Measurements from ENCODE around the gene AMOTL1. TPM values are rescaled to one million over a fixed set of nuclear protein-coding genes. Genes with fewer than 3 reads are reported as not detected.

The AMOTL1 gene
- total and polyA plus RNA-seq, 8 donors, result 5.0 to 46.3 (median 14.8) TPM

DNA sequence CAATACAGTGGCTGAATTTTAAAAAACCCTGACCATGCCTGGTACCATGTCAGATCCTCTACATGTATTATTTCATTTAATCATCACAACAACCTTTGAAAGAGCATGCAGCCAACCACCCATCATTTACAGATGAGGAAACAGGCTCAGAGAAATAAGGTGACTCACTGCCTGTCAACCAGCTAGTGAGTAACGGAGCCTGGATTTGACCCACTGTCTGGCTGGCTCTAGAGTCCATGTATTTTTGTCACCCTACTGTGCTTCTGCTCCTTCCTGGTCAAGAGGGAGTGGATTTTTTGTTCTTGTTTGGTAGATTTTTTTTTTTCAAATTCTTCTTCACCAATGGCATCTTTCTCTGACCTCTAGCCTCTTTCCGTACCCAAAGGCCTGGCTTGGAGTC, 127.8 kb downstream of the AMOTL1 start:
- intact Hi-C loops (cut with DNase I; ENCODE audit: low total_unique reads), result loop anchor here (5.0 kb wide), 1 partner anchor 109 kb away; no protein-coding TSS in a partner anchor
- Histone ChIP-seq H3K4me3 (no peak overlapping the region), H3K36me3 (peaks cover 0 to 9% (median 3%) of the 10 kb centered on the region in 4 donors), H3K9me3 (peaks cover 0 to 11% (median 3%) of the 10 kb centered on the region in 4 donors), H3K27me3 (no peaks in the 10 kb centered on the region), H3K4me1 (no peaks in the 10 kb centered on the region), H3K27ac (no peak overlapping the region)
- 81 to 95% (median 84%) methylated on average over 2 of the region's 2 CpGs for WGBS, 5 donors
- no peak for DNase-seq
- TF ChIP-seq POLR2AphosphoS5 (IDR thresholded peaks at IDR 0.05), result no peak
- TF ChIP-seq, protein P1, sequence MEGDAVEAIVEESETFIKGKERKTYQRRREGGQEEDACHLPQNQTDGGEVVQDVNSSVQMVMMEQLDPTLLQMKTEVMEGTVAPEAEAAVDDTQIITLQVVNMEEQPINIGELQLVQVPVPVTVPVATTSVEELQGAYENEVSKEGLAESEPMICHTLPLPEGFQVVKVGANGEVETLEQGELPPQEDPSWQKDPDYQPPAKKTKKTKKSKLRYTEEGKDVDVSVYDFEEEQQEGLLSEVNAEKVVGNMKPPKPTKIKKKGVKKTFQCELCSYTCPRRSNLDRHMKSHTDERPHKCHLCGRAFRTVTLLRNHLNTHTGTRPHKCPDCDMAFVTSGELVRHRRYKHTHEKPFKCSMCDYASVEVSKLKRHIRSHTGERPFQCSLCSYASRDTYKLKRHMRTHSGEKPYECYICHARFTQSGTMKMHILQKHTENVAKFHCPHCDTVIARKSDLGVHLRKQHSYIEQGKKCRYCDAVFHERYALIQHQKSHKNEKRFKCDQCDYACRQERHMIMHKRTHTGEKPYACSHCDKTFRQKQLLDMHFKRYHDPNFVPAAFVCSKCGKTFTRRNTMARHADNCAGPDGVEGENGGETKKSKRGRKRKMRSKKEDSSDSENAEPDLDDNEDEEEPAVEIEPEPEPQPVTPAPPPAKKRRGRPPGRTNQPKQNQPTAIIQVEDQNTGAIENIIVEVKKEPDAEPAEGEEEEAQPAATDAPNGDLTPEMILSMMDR (IDR thresholded peaks at IDR 0.05), result no peak
- TF ChIP-seq EP300 (IDR thresholded peaks at IDR 0.05), result no peak
- no peak for TF ChIP-seq POLR2A (IDR thresholded peaks at IDR 0.05)

DNA sequence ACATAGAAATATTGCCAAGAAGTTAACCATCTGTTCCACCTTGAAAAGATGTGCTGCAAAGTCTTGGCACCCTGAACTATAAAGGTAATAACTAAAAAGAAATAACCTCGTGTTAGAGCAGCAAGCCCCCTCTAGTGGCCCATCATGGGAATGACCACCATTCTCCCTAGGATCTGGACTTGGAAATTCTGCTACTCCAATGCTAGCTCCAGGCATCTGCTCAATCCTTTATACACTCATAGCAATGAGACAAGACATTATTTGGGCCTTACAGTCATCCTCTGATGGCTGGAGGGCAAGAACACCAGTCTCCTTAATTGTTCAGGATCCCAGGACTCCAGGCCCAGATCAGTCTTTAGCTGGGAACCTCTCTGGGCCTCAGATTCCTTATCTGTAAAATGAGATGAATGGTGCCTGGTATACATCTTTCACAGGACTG, 129.2 kb downstream of the AMOTL1 start:
- 0% methylated on average over 1 of the region's 1 CpG for WGBS, 5 donors
- TF ChIP-seq, protein P1 (IDR thresholded peaks at IDR 0.05), result peak in 5 of 7 experiments; percentile 56 to 89 (median 86)
- no peak for TF ChIP-seq EP300 (IDR thresholded peaks at IDR 0.05)

DNA sequence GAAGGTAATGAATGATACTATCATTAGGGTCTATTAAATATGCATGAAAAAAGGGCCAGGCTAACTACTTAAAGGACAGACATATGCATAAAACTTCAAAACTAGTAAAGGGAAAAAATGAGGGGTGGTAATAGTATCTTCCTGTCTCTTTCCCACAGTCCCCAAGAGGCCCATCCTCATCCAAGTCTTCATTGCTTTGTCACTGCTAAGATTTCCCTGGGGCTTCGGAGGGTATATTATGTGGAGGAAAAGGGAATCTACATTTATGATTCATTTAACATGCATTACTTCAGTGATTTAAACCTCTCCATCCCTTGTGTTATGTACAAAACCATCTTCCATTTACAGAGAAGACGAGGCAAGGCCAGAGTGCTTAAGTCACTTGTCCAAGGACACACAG, 139.1 kb downstream of the AMOTL1 start:
- intact Hi-C loops (cut with DNase I; ENCODE audit: low total_unique reads), result no loop called here
- WGBS, 5 donors, result 46 to 50% (median 48%) methylated on average over 2 of the region's 2 CpGs
- no peak overlapping the region for H3K4me3 ChIP-seq
- DNase-seq, result no peak
- no peak overlapping the region for H3K27ac ChIP-seq
- no peaks in the 10 kb centered on the region for H3K9me3 ChIP-seq
- no peaks in the 10 kb centered on the region for H3K4me1 ChIP-seq
- no peaks in the 10 kb centered on the region for H3K27me3 ChIP-seq
- no peak for TF ChIP-seq EP300 (IDR thresholded peaks at IDR 0.05)
- peaks cover 0 to 7% (median 0%) of the 10 kb centered on the region in 4 donors for H3K36me3 ChIP-seq

More for the DNA sequence above, 129.2 kb downstream of the AMOTL1 start:
- intact Hi-C loops (cut with DNase I; ENCODE audit: low total_unique reads), result loop anchor here (5.0 kb wide), 1 partner anchor 110 kb away; no protein-coding TSS in a partner anchor
- peak; percentile 67 to 77 for DNase-seq
- Histone ChIP-seq H3K4me1 (no peaks in the 10 kb centered on the region), H3K27ac (no peak overlapping the region), H3K4me3 (no peak overlapping the region), H3K9me3 (peaks cover 0 to 11% (median 3%) of the 10 kb centered on the region in 4 donors), H3K27me3 (no peaks in the 10 kb centered on the region), H3K36me3 (peaks cover 0 to 9% (median 3%) of the 10 kb centered on the region in 4 donors)

DNA sequence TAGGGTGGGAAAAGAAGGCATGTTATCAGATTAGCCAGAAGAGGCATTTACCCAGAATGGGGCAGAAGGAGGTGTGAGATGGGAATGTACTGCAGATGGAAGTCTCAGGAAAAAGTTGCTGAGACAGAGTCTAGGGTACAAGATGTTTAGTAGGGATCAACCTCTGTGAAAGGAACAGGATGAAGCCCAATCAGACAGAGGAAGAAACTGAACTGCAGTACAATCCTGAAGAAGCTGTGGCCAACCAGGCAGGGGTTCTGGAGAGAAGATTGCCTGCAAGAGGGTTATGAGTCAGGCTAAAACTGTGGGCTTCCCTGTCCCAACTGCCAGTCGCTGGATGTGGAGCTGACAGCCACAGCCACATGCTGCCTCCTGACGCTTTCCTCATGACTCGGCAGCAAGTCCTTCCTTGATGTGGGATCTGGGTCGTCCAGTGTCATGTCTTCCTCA, 141.2 kb downstream of the AMOTL1 start:
- Histone ChIP-seq H3K36me3 (peaks cover 0 to 7% (median 0%) of the 10 kb centered on the region in 4 donors), H3K9me3 (no peaks in the 10 kb centered on the region), H3K27me3 (no peaks in the 10 kb centered on the region), H3K27ac (no peak overlapping the region), H3K4me3 (no peak overlapping the region), H3K4me1 (no peaks in the 10 kb centered on the region)
- WGBS, 5 donors, result 79 to 92% (median 85%) methylated on average over 4 of the region's 4 CpGs
- intact Hi-C loops (cut with DNase I; ENCODE audit: low total_unique reads), result no loop called here
- no peak for DNase-seq
- no peak for TF ChIP-seq EP300 (IDR thresholded peaks at IDR 0.05)
- no peak for TF ChIP-seq POLR2A (IDR thresholded peaks at IDR 0.05)
- TF ChIP-seq, protein P1 (IDR thresholded peaks at IDR 0.05), result no peak
- no peak for TF ChIP-seq POLR2AphosphoS5 (IDR thresholded peaks at IDR 0.05)

DNA sequence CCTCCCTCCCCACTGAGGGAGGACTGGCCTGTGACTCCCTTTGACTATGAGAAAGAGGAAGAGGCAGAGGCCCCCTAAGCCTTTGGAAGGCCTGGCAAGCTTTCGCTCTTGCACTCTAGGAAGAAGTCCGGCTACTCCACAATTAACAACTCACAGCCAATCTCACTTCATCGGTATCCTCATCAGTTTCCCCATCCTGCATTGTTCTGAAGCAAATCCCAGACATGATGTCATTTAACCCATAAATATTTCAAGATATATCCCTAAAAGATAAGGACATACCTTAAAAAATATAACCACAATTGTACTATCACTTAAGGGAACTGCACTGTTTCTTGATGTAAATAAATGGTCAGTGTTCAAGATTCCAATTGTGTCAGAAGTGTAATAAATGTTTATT, 142.1 kb downstream of the AMOTL1 start:
- TF ChIP-seq, protein P1 (IDR thresholded peaks at IDR 0.05), result no peak
- TF ChIP-seq EP300 (IDR thresholded peaks at IDR 0.05), result no peak
- TF ChIP-seq POLR2AphosphoS5 (IDR thresholded peaks at IDR 0.05), result no peak
- no peak for TF ChIP-seq POLR2A (IDR thresholded peaks at IDR 0.05)
- no peak overlapping the region for H3K4me3 ChIP-seq
- DNase-seq, result no peak
- H3K27ac ChIP-seq, result no peak overlapping the region
- 76 to 91% (median 87%) methylated on average over 3 of the region's 3 CpGs for WGBS, 5 donors
- intact Hi-C loops (cut with DNase I; ENCODE audit: low total_unique reads), result no loop called here
- H3K36me3 ChIP-seq, result peaks cover 0 to 7% (median 0%) of the 10 kb centered on the region in 4 donors
- no peaks in the 10 kb centered on the region for H3K9me3 ChIP-seq
- no peaks in the 10 kb centered on the region for H3K27me3 ChIP-seq
- no peaks in the 10 kb centered on the region for H3K4me1 ChIP-seq

Measured in stomach (tissue), 9 donors.